ENCODE data around the gene OSBPL6. TPM values are rescaled to one million over a fixed set of nuclear protein-coding genes. Genes with fewer than 3 reads are reported as not detected.

OSBPL6 gene
- total RNA-seq, 4 donors from 2014 or later = 1.8 to 6.1 (median 3.4) TPM

DNA sequence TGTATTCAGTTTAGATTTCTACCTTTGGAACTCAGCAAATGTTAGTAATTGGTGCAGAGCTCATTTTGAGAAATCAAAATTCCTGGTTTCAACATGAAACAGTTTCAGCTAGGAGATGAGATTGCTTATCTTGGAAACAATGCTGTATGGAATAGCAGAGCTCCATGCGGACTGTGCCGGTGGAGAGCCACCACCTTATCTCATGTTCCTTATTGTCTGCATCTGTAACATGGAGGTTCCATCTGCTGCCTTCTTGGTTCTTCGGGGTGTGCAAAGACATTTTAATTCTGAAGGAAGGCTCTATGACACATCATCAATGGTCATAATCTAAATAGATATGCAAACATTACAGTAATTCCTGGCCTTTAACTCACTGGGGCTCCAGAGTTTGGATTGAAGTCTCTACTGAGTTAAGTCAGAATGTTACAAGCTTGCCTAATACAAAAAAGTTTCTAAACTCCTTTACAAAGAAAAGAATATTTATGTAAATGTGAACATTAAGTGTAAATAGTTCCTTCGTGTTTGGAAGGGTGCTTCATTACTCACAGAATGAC lies 191.4 kb downstream of the OSBPL6 start:
- Histone ChIP-seq H3K36me3 (peaks cover 0 to 27% (median 0%) of the 10 kb centered on the region in 3 donors), H3K27me3 (no peaks in the 10 kb centered on the region), H3K4me3 (no peak overlapping the region), H3K27ac (no peak overlapping the region), H3K9me3 (no peaks in the 10 kb centered on the region), H3K4me1 (no peaks in the 10 kb centered on the region)
- 67 to 74% methylated on average over 3 to 4 of the region's 4 CpGs for whole genome bisulfite sequencing, 2 donors
- TF ChIP-seq, protein P1, sequence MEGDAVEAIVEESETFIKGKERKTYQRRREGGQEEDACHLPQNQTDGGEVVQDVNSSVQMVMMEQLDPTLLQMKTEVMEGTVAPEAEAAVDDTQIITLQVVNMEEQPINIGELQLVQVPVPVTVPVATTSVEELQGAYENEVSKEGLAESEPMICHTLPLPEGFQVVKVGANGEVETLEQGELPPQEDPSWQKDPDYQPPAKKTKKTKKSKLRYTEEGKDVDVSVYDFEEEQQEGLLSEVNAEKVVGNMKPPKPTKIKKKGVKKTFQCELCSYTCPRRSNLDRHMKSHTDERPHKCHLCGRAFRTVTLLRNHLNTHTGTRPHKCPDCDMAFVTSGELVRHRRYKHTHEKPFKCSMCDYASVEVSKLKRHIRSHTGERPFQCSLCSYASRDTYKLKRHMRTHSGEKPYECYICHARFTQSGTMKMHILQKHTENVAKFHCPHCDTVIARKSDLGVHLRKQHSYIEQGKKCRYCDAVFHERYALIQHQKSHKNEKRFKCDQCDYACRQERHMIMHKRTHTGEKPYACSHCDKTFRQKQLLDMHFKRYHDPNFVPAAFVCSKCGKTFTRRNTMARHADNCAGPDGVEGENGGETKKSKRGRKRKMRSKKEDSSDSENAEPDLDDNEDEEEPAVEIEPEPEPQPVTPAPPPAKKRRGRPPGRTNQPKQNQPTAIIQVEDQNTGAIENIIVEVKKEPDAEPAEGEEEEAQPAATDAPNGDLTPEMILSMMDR (IDR thresholded peaks at IDR 0.05) = no peak
- no peak for TF ChIP-seq POLR2A (IDR thresholded peaks at IDR 0.05)
- intact Hi-C loops (cut with DNase I) = no loop called here
- no peak for DNase-seq

DNA sequence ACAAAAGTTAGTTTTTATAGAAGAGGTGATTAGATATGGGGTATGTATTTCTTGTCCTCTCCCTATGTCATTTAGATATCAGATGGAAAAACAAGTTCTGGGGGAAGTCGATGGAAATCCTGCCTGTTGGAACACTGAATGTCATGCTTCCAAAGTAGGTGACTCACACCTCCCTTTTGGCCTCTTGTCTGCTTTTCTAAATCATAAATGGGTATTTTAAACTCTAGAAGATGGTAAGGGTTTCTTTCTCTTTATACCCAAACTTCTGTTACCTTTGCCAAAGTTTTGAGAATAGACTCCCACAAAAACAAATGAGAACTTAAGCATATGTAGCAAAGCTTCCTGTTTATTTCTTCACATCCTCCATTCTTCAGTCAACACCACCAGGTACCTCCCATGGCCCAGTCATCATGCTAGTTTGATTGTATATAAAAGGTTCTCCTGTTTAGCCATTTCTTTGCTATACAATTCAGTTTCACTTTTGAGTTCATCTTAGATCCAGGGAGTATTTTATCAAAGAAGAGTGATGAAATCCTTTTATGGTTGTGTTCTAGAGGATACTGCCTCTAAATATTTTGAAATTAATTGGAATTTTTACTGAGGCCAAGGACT lies 192.8 kb downstream of the OSBPL6 start:
- 27 to 30% methylated on average over 1 of the region's 1 CpG for WGBS, 2 donors
- Histone ChIP-seq H3K4me3 (no peak overlapping the region), H3K36me3 (peaks cover 0 to 27% (median 0%) of the 10 kb centered on the region in 3 donors), H3K27me3 (no peaks in the 10 kb centered on the region), H3K27ac (no peak overlapping the region), H3K9me3 (no peaks in the 10 kb centered on the region), H3K4me1 (no peaks in the 10 kb centered on the region)
- intact Hi-C loops (cut with DNase I) = no loop called here
- TF ChIP-seq, protein P1 (IDR thresholded peaks at IDR 0.05) = no peak
- no peak for TF ChIP-seq POLR2A (IDR thresholded peaks at IDR 0.05)
- no peak for DNase-seq

GRCh38 chr2:178388287-178388686 lies 194.0 kb downstream of the OSBPL6 start:
- Histone ChIP-seq H3K27ac (no peak overlapping the region), H3K4me1 (no peaks in the 10 kb centered on the region), H3K9me3 (no peaks in the 10 kb centered on the region), H3K27me3 (no peaks in the 10 kb centered on the region), H3K36me3 (peaks cover 0 to 21% (median 0%) of the 10 kb centered on the region in 3 donors), H3K4me3 (no peak overlapping the region)
- TF ChIP-seq POLR2A (IDR thresholded peaks at IDR 0.05) = no peak
- TF ChIP-seq, protein P1 (IDR thresholded peaks at IDR 0.05) = no peak
- intact Hi-C loops (cut with DNase I) = no loop called here
- 84 to 88% methylated on average over 7 of the region's 7 CpGs for WGBS, 2 donors
- no peak for DNase-seq

- DNase-seq = no peak
- no peaks in the 10 kb centered on the region for H3K36me3 ChIP-seq
- H3K4me1 ChIP-seq = no peaks in the 10 kb centered on the region
- no peaks in the 10 kb centered on the region for H3K27me3 ChIP-seq
- H3K27ac ChIP-seq = no peak overlapping the region
- H3K9me3 ChIP-seq = no peaks in the 10 kb centered on the region
- intact Hi-C loops (cut with DNase I) = no loop called here
- no peak overlapping the region for H3K4me3 ChIP-seq
- WGBS, 2 donors = 86 to 91% methylated on average over 4 of the region's 4 CpGs
- TF ChIP-seq, protein P1 (IDR thresholded peaks at IDR 0.05) = no peak
- TF ChIP-seq POLR2A (IDR thresholded peaks at IDR 0.05) = no peak
These were observed 197.4 kb downstream of the OSBPL6 start for GRCh38 chr2:178391701-178392100.

DNA sequence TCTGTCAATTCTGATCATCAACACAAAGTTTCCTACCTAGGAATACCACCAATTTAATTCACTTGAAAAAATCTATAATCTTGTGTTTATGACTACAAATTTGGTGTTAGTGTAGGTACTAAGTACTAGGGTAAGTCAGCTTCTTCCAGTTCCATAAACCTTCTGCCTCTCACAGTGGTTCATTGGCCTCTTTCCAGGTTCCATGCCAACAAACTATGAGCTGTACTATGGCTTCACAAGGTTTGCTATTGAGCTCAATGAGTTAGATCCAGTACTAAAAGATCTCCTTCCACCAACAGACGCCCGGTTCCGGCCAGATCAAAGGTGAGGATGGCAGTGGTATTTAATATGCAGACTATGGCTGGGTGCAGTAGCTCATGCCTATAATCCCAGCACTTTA lies 197.9 kb downstream of the OSBPL6 start:
- Histone ChIP-seq H3K4me3 (no peak overlapping the region), H3K9me3 (no peaks in the 10 kb centered on the region), H3K27me3 (no peaks in the 10 kb centered on the region), H3K36me3 (no peaks in the 10 kb centered on the region), H3K27ac (no peak overlapping the region), H3K4me1 (no peaks in the 10 kb centered on the region)
- WGBS, 2 donors = 86 to 94% methylated on average over 3 of the region's 3 CpGs
- TF ChIP-seq POLR2A (IDR thresholded peaks at IDR 0.05) = no peak
- intact Hi-C loops (cut with DNase I) = no loop called here
- DNase-seq = no peak

Measured in esophagus squamous epithelium (tissue), 5 donors.